Activated CD8-positive, alpha-beta memory T cell treated with anti-CD3 and anti-CD28 coated beads, Interleukin-2, amount 50 U/mL, for 1 hour (primary cell): Measurements from ENCODE around the gene NR1H2.
"Not testable (repeated sequence)": the region's sequence is repeated elsewhere in the genome, so short reads cannot be mapped to it uniquely, and the experiment has no call there.

Source experiments
- DNase-seq: peaks from one replicate; pipeline ENCODE4 v3.0.0-alpha.2; 2020; ENCODE audit errors: extremely low read depth

The NR1H2 gene

GRCh38 chr19:50378169-50378862 is 2.1 kb downstream of the NR1H2 start:
- DNase-seq: no peak

- DNase-seq: no peak
Measured at GRCh38 chr19:50378863-50379236, 2.6 kb downstream of the NR1H2 start.

- no peak for DNase-seq
Measured at GRCh38 chr19:50379602-50380001, 3.3 kb downstream of the NR1H2 start.

GRCh38 chr19:50380137-50380536 is 3.9 kb downstream of the NR1H2 start:
- no peak for DNase-seq

GRCh38 chr19:50380751-50381151 is 4.5 kb downstream of the NR1H2 start:
- DNase-seq: no peak

- DNase-seq: no peak
Measured at GRCh38 chr19:50381881-50382729, 5.8 kb downstream of the NR1H2 start.

- no peak for DNase-seq
Measured at GRCh38 chr19:50383001-50383851, 7.0 kb downstream of the NR1H2 start.

GRCh38 chr19:50383852-50384684 is 7.8 kb downstream of the NR1H2 start, which contains the start of gene POLD1:
POLD1 (plus strand) TSS chr19:50384347; CDS start chr19:50398852, 14,505 bp downstream.
- DNase-seq: peak; percentile 98

GRCh38 chr19:50384685-50385535 is 8.7 kb downstream of the NR1H2 start:
- DNase-seq: no peak

- no peak for DNase-seq
Measured at GRCh38 chr19:50387176-50387867, 11.1 kb downstream of the NR1H2 start.

- no peak for DNase-seq
Measured at GRCh38 chr19:50387868-50388245, 11.6 kb downstream of the NR1H2 start.

- DNase-seq: not testable (repeated sequence)
Measured at GRCh38 chr19:50390295-50390694, 14.0 kb downstream of the NR1H2 start.

GRCh38 chr19:50390952-50391351 is 14.7 kb downstream of the NR1H2 start:
- not testable (repeated sequence) for DNase-seq

- DNase-seq: no peak
Measured at GRCh38 chr19:50392759-50393158, 16.5 kb downstream of the NR1H2 start.

GRCh38 chr19:50393589-50393988 is 17.3 kb downstream of the NR1H2 start:
- DNase-seq: no peak

- no peak for DNase-seq
Measured at GRCh38 chr19:50394017-50394416, 17.8 kb downstream of the NR1H2 start.

- no peak for DNase-seq
Measured at GRCh38 chr19:50398675-50399367, 22.6 kb downstream of the NR1H2 start.

- DNase-seq: no peak
Measured at GRCh38 chr19:50399368-50399745, 23.1 kb downstream of the NR1H2 start.
